OCI-LY3 (cell line): Measurements from ENCODE around the gene CCDC141.

Experiments used
- CTCF ChIP-seq: fragments of 200-600, 300-600 bp; sonication (generic); IDR thresholded peaks from 2 replicates; pipeline ENCODE4 v1.5.1; 2014; ENCODE audit warnings: antibody characterized with exemption, low read length, low read depth
- EZH2phosphoT487 ChIP-seq: fragments of 200-600 bp; shearing (Covaris generic); IDR thresholded peaks from 2 replicates; pipeline ENCODE4 v1.6.1; 2018; ENCODE audit warnings: antibody characterized with exemption, mixed run types, low read depth

- TF ChIP-seq CTCF: no peak
- no peak for TF ChIP-seq EZH2phosphoT487
These were observed 222.8 kb downstream of the CCDC141 start for GRCh38 chr2:178827111-178827510.
